CD4-positive, alpha-beta T cell (primary cell): Measurements from ENCODE around the gene TRRAP. TPM values are rescaled to one million over a fixed set of nuclear protein-coding genes. Genes with fewer than 3 reads are reported as not detected.

Source experiments
- ATAC-seq: fragments of 200-7000 bp; cut with Tn5 transposase; one replicate; pipeline ENCODE4 v1.10.0; 2022; ENCODE audit warnings: mild to moderate bottlenecking; ENCODE audit not compliant: poor library complexity
- CTCF ChIA-PET: fragments of 350-600 bp; sonication (Branson Sonifier 250); formaldehyde crosslinking; loops from one replicate; lab custom pipeline; 2021; ENCODE audit warnings: antibody characterized with exemption, inconsistent platforms; lab: Charles Lee
- POLR2A ChIA-PET: fragments of 350-600 bp; sonication (Branson Sonifier 250); formaldehyde crosslinking; loops from one replicate; lab custom pipeline; 2021; ENCODE audit warnings: antibody characterized with exemption, inconsistent platforms; lab: Charles Lee
- DNase-seq, 14 experiments: peaks; one replicate each; pipeline ENCODE4 v3.0.0-alpha.2; 2013 to 2020; ENCODE audit warnings: mixed read lengths in 2 of 14
- H3K27ac ChIP-seq, 2 donors: one replicate each; pipeline versions ENCODE4 v1.5.1 to v1.7.0; 2013; ENCODE audit warnings: low read length in 2 of 2, low read depth in 1 of 2, mild to moderate bottlenecking in 1 of 2
- H3K27me3 ChIP-seq, 2 experiments: 1 replicate in 1 of 2; 2 replicates in 1 of 2; pipeline versions ENCODE4 v1.6.1 to v1.7.0; 2013; ENCODE audit warnings: low read length in 2 of 2, control low read depth in 1 of 2, mild to moderate bottlenecking in 1 of 2, moderate library complexity in 1 of 2; ENCODE audit not compliant: insufficient read depth in 2 of 2, control insufficient read depth in 1 of 2
- H3K36me3 ChIP-seq: one replicate; pipeline ENCODE4 v1.6.1; 2013; ENCODE audit warnings: low read length, control low read depth; ENCODE audit not compliant: insufficient read depth
- H3K4me1 ChIP-seq: one replicate; pipeline ENCODE4 v1.6.1; 2013; ENCODE audit warnings: low read length, control low read depth; ENCODE audit not compliant: insufficient read depth
- H3K4me3 ChIP-seq: one replicate; pipeline ENCODE4 v1.5.1; 2013; ENCODE audit warnings: mild to moderate bottlenecking, low read length, moderate library complexity
- H3K9me3 ChIP-seq, 2 experiments: 1 replicate in 1 of 2; 2 replicates in 1 of 2; pipeline versions ENCODE4 v1.6.1 to v1.7.0; 2013; ENCODE audit warnings: low read length in 2 of 2, mild to moderate bottlenecking in 2 of 2, control low read depth in 1 of 2, moderate library complexity in 1 of 2; ENCODE audit not compliant: control insufficient read depth in 1 of 2, insufficient read depth in 1 of 2
- H3K27ac Mint-ChIP-seq: one replicate; pipeline ENCODE4 v1.8.0; 2020; ENCODE audit warnings: mixed read lengths
- H3K27me3 Mint-ChIP-seq: one replicate; pipeline ENCODE4 v1.8.0; 2021; ENCODE audit warnings: mixed read lengths
- H3K36me3 Mint-ChIP-seq: one replicate; pipeline ENCODE4 v1.8.0; 2021; ENCODE audit warnings: low read depth, mixed read lengths
- H3K4me1 Mint-ChIP-seq: one replicate; pipeline ENCODE4 v1.8.0; 2021; ENCODE audit warnings: low read depth, mixed read lengths
- H3K4me3 Mint-ChIP-seq: one replicate; pipeline ENCODE4 v1.8.0; 2020; ENCODE audit warnings: mild to moderate bottlenecking, mixed read lengths
- H3K9me3 Mint-ChIP-seq: one replicate; pipeline ENCODE4 v1.8.0; 2020; ENCODE audit warnings: mixed read lengths
- CTCF ChIP-seq: fragments of 200-600 bp; IDR thresholded peaks from one replicate; pipeline ENCODE4 v1.8.0; 2022; ENCODE audit warnings: antibody characterized with exemption, mild to moderate bottlenecking
- intact Hi-C, 2 experiments: fragments of 100-400 bp; cut with DNase I in 1 of 2; cut with micrococcal nuclease in 1 of 2; formaldehyde crosslinking; loops; one replicate each; pipeline versions ENCODE4 v1.15.1 to v1.9.0; 2023 to 2025; cut with DNase I, micrococcal nuclease
- total RNA-seq, 174 experiments: library from RNA in 2 of 174; stranded (reverse) in 2 of 174; gene quantifications; one replicate each; pipeline ENCODE4 v1.2.3 and lab custom pipeline; 2021 to 2026

TRRAP gene
- total RNA-seq, 2 experiments from 2014 or later: 47.9 to 48.3 TPM

GRCh38 chr7:99027841-99028240, 149.5 kb downstream of the TRRAP start:
- Mint-ChIP-seq H3K9me3 (no peaks in the 10 kb centered on the region), H3K4me1 (peaks cover 6% of the 10 kb centered on the region), H3K4me3 (no peak overlapping the region), H3K27me3 (no peaks in the 10 kb centered on the region), H3K27ac (peak overlapping the region; percentile 18), H3K36me3 (peaks cover 71% of the 10 kb centered on the region)
- no peak for ATAC-seq
- H3K9me3 ChIP-seq: no peaks in the 10 kb centered on the region
- peak in 1 of 14 experiments; percentile 30 for DNase-seq
- no peak overlapping the region for H3K27ac ChIP-seq
- H3K4me3 ChIP-seq: no peak overlapping the region
- CTCF ChIA-PET: no interaction called here
- intact Hi-C loops: no loop called here
- TF ChIP-seq CTCF: no peak
- H3K27me3 ChIP-seq: no peaks in the 10 kb centered on the region
- no peaks in the 10 kb centered on the region for H3K4me1 ChIP-seq
- POLR2A ChIA-PET: no interaction called here
- H3K36me3 ChIP-seq: peaks cover 47% of the 10 kb centered on the region

- Mint-ChIP-seq H3K4me1 (peaks cover under 1% of the 10 kb centered on the region), H3K9me3 (no peaks in the 10 kb centered on the region), H3K27me3 (no peaks in the 10 kb centered on the region), H3K36me3 (peaks cover 71% of the 10 kb centered on the region), H3K4me3 (no peak overlapping the region), H3K27ac (no peak overlapping the region)
- TF ChIP-seq CTCF: no peak
- H3K9me3 ChIP-seq: no peaks in the 10 kb centered on the region
- no peaks in the 10 kb centered on the region for H3K27me3 ChIP-seq
- H3K36me3 ChIP-seq: peaks cover 53% of the 10 kb centered on the region
- CTCF ChIA-PET: no interaction called here
- no peaks in the 10 kb centered on the region for H3K4me1 ChIP-seq
- POLR2A ChIA-PET: no interaction called here
- ATAC-seq (no peak), DNase-seq (no peak)
- intact Hi-C loops: no loop called here
- H3K4me3 ChIP-seq: no peak overlapping the region
- H3K27ac ChIP-seq: no peak overlapping the region
Measured at GRCh38 chr7:99028261-99028973, 150.1 kb downstream of the TRRAP start.

- intact Hi-C loops: no loop called here
- H3K27me3 ChIP-seq: no peaks in the 10 kb centered on the region
- POLR2A ChIA-PET: no interaction called here
- DNase-seq (no peak), ATAC-seq (no peak)
- no peaks in the 10 kb centered on the region for H3K27me3 Mint-ChIP-seq
- no peak overlapping the region for H3K27ac Mint-ChIP-seq
- H3K9me3 ChIP-seq: no peaks in the 10 kb centered on the region
- no peak overlapping the region for H3K4me3 ChIP-seq
- no peak overlapping the region for H3K4me3 Mint-ChIP-seq
- TF ChIP-seq CTCF: no peak
- H3K4me1 ChIP-seq: no peaks in the 10 kb centered on the region
- H3K4me1 Mint-ChIP-seq: no peaks in the 10 kb centered on the region
- CTCF ChIA-PET: no interaction called here
- peaks cover 66% of the 10 kb centered on the region for H3K36me3 ChIP-seq
- no peaks in the 10 kb centered on the region for H3K9me3 Mint-ChIP-seq
- H3K36me3 Mint-ChIP-seq: peaks cover 77% of the 10 kb centered on the region
- H3K27ac ChIP-seq: no peak overlapping the region
Measured at GRCh38 chr7:99029466-99030435, 151.4 kb downstream of the TRRAP start.
